ENCODE data around the gene MYL4.

DNA sequence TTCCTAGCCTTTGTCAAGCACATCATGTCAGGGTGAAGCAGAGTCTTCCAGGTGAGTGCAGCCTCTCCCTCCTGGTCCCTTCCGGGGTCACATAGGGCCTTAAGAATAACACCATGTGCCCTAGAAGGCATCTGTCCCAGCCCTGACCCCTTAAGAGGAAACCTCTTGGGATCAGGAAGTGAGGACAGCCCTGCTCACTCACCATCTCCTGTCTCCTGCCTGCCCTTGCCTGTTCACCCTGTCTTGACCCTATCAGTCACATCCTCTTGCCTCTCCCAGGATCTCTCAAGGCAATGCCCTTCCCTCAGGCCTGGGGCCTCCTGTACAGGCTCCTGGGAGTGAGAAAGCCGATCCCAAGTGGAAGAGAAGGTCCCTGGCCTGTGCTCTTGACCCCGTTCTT is 13.9 kb downstream of the MYL4 start:
- TF ChIP-seq, protein P1, sequence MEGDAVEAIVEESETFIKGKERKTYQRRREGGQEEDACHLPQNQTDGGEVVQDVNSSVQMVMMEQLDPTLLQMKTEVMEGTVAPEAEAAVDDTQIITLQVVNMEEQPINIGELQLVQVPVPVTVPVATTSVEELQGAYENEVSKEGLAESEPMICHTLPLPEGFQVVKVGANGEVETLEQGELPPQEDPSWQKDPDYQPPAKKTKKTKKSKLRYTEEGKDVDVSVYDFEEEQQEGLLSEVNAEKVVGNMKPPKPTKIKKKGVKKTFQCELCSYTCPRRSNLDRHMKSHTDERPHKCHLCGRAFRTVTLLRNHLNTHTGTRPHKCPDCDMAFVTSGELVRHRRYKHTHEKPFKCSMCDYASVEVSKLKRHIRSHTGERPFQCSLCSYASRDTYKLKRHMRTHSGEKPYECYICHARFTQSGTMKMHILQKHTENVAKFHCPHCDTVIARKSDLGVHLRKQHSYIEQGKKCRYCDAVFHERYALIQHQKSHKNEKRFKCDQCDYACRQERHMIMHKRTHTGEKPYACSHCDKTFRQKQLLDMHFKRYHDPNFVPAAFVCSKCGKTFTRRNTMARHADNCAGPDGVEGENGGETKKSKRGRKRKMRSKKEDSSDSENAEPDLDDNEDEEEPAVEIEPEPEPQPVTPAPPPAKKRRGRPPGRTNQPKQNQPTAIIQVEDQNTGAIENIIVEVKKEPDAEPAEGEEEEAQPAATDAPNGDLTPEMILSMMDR (IDR thresholded peaks at IDR 0.05): no peak
- TF ChIP-seq POLR2A (IDR thresholded peaks at IDR 0.05): no peak

Data from thyroid gland (tissue), 4 donors.